ENCODE measurements around the gene CFAP73.
A peak's percentile ranks its signal among the peaks of the same experiment; 100 is the strongest.

Gene CFAP73

GRCh38 chr12:113196582-113196981 is 47.1 kb downstream of the CFAP73 start:
- TF ChIP-seq, protein P1, sequence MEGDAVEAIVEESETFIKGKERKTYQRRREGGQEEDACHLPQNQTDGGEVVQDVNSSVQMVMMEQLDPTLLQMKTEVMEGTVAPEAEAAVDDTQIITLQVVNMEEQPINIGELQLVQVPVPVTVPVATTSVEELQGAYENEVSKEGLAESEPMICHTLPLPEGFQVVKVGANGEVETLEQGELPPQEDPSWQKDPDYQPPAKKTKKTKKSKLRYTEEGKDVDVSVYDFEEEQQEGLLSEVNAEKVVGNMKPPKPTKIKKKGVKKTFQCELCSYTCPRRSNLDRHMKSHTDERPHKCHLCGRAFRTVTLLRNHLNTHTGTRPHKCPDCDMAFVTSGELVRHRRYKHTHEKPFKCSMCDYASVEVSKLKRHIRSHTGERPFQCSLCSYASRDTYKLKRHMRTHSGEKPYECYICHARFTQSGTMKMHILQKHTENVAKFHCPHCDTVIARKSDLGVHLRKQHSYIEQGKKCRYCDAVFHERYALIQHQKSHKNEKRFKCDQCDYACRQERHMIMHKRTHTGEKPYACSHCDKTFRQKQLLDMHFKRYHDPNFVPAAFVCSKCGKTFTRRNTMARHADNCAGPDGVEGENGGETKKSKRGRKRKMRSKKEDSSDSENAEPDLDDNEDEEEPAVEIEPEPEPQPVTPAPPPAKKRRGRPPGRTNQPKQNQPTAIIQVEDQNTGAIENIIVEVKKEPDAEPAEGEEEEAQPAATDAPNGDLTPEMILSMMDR (conservative IDR thresholded peaks at IDR 0.05; ENCODE audit: low read depth): no peak
- POLR2A ChIA-PET (ENCODE audit: low non-redundant PET): no interaction called here
- CTCF ChIA-PET: interaction anchor here (0.6 to 0.8 kb wide), 3 partner anchors 37 to 90 kb away, joined by 5 to 8 read pairs (median 5); no protein-coding TSS in a partner anchor
- DNase-seq (ENCODE audit: low spot score): no peak
- peak overlapping the region; percentile 30 for H3K27ac ChIP-seq

- ChIA-PET CTCF (interaction anchor here (0.6 to 0.8 kb wide), 5 partner anchors 23 to 193 kb away, joined by 3 to 8 read pairs (median 5); no protein-coding TSS in a partner anchor), POLR2A (ENCODE audit: low non-redundant PET) (interaction anchor here (0.6 kb wide), 1 partner anchor 24 kb away, joined by 3 read pairs; the partner anchor contains the start of gene TPCN1)
- TF ChIP-seq, protein P1 (conservative IDR thresholded peaks at IDR 0.05; ENCODE audit: low read depth): peak; percentile 81
- H3K27ac ChIP-seq: peak overlapping the region; percentile 30
- peak; percentile 91 for DNase-seq (ENCODE audit: low spot score)
Measured at GRCh38 chr12:113196990-113197389, 47.5 kb downstream of the CFAP73 start.

GRCh38 chr12:113197518-113198077 is 48.1 kb downstream of the CFAP73 start:
- TF ChIP-seq, protein P1 (conservative IDR thresholded peaks at IDR 0.05; ENCODE audit: low read depth): no peak
- DNase-seq (ENCODE audit: low spot score): no peak
- POLR2A ChIA-PET (ENCODE audit: low non-redundant PET): interaction anchor here (0.6 kb wide), 1 partner anchor 23 kb away, joined by 3 read pairs; the partner anchor contains the start of gene TPCN1
- CTCF ChIA-PET: interaction anchor here (0.6 to 0.8 kb wide), 4 partner anchors 23 to 194 kb away, joined by 3 to 8 read pairs (median 4); no protein-coding TSS in a partner anchor
- H3K27ac ChIP-seq: no peak overlapping the region

DNA sequence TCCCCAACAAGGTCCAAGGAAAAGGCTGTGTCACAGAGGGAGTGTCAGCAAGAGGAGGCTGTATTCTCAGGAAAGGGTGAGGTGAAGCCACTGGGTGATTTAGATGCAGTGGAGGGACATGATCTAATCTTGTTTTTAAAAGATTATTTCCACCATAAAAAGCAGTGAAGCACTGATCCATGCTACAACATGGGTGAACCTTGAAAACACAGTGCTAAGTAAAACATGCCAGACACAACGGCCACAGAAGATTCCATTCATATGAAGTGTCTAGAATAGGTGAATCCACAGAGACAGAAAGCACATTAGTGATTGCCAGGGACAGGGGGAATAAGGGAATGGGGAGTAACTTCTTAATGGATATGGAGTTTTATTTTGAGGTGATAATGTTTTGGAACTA is 48.8 kb downstream of the CFAP73 start:
- no peak overlapping the region for H3K27ac ChIP-seq
- ChIA-PET POLR2A (ENCODE audit: low non-redundant PET) (no interaction called here), CTCF (no interaction called here)
- TF ChIP-seq, protein P1 (conservative IDR thresholded peaks at IDR 0.05; ENCODE audit: low read depth): no peak
- no peak for DNase-seq (ENCODE audit: low spot score)

DNA sequence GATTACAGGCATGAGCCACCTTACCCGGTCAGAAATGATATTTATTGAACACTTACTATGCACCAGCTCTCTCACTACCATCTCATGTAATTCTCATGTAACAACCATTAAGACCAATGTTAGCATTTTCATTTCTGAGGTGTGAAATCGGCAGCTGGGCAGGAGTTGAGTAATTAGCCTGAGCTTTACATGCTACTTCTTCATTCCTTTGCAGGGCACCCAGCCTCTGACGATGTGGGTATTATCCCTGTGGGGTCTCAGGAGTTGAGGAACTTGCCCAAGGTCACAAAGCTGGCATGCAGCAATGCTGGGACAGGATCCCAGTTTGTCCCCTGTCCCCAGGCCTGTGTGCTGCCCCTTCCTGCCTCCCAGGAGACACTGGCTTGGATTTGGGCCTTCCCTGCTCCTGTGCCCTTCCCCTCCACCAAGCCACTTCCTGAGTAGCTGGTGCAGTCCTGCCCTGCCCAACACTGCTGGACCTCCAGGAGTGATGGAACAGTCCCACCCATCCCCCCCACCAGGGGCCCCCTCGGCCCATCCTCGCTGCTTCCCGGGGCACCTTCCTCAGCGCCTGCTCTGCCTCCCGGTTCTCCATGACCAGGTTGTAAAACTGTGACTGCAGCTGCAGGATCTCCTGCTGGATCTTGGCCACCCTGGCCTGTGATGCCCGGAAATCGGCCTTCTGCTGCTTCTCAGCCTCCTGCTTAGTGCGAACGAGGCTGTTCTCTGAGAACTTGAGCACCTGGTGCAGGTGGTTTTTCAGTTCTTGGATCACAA is 50.7 kb downstream of the CFAP73 start:
- TF ChIP-seq, protein P1 (conservative IDR thresholded peaks at IDR 0.05; ENCODE audit: low read depth): no peak
- no peak for DNase-seq (ENCODE audit: low spot score)
- ChIA-PET POLR2A (ENCODE audit: low non-redundant PET) (no interaction called here), CTCF (no interaction called here)
- no peak overlapping the region for H3K27ac ChIP-seq

DNA sequence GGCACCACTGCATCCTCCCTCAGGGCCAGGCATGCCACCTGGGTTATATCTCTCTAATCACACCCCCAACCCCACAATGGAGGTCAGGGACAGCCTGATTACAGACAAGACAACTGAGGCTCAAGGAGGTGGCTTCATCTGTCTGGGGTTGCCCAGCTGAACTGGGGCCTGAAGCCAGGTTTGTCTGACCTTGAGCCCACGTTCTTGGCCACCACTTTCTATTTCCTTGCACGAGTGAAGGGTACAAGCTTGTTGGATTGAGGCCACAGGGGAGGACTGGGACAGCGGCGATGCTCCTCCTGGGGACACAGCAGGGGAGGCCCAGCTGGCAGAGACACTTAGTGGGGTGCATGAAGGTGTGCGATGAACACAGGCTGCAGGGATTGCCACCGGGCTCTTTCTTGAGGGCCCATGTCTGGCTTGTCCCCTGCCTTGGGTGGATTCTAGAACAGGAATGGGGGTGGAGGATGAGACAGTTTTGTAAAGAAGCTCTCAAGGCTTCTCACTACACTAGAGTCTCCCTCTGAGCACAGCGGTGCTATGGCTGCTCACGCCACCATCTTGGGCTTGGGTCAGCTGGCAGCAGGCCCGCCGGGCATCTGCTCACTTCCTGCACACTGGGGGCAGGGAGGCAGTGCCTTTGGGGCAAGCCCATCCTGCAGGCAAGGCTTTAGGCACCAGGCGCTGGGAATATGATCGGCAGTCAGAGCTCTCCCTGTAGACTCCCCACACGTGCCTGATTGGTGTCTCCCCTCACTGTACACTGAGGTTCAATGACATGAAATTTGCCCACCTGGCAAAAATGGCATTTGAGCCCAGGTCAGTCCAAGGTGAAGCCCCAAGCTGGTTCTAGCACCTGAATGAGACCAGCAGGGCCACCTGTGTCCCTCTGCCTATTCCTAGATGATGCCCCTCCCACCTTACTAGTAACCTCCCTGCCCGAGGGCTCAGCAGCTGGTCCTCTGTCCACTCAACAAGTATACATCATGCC is 52.0 kb downstream of the CFAP73 start:
- CTCF ChIA-PET: no interaction called here
- TF ChIP-seq, protein P1 (conservative IDR thresholded peaks at IDR 0.05; ENCODE audit: low read depth): no peak
- H3K27ac ChIP-seq: no peak overlapping the region
- POLR2A ChIA-PET (ENCODE audit: low non-redundant PET): no interaction called here
- no peak for DNase-seq (ENCODE audit: low spot score)
